Ishikawa (cell line): Measurements from ENCODE around the gene RELN.

Source experiments
- CEBPB ChIP-seq: IDR thresholded peaks from 2 replicates; pipeline ENCODE4 v1.6.1; 2012
- CREB1 ChIP-seq: IDR thresholded peaks from 2 replicates; pipeline ENCODE4 v1.6.1; 2012; ENCODE audit warnings: low read depth
- EGR1 ChIP-seq: IDR thresholded peaks from 2 replicates; pipeline ENCODE4 v1.6.1; 2012
- EP300 ChIP-seq: IDR thresholded peaks from 2 replicates; pipeline ENCODE4 v1.6.1; 2012; ENCODE audit warnings: borderline replicate concordance
- FOXM1 ChIP-seq: IDR thresholded peaks from 2 replicates; pipeline ENCODE4 v1.6.1; 2012; ENCODE audit warnings: low read depth, borderline replicate concordance
- MAX ChIP-seq: IDR thresholded peaks from 2 replicates; pipeline ENCODE4 v1.6.1; 2012
- NFIC ChIP-seq: IDR thresholded peaks from 2 replicates; pipeline ENCODE4 v1.6.1; 2012
- RAD21 ChIP-seq: IDR thresholded peaks from 2 replicates; pipeline ENCODE4 v1.6.1; 2012; ENCODE audit warnings: low read depth
- REST ChIP-seq: IDR thresholded peaks from 2 replicates; pipeline ENCODE4 v1.6.1; 2012; ENCODE audit warnings: low read depth, mild to moderate bottlenecking
- TAF1 ChIP-seq: IDR thresholded peaks from 2 replicates; pipeline ENCODE4 v1.6.1; 2012; ENCODE audit warnings: low read depth, mild to moderate bottlenecking
- TCF12 ChIP-seq: IDR thresholded peaks from 2 replicates; pipeline ENCODE4 v1.6.1; 2012; ENCODE audit warnings: low read depth
- TEAD4 ChIP-seq: IDR thresholded peaks from 2 replicates; pipeline ENCODE4 v1.6.1; 2012
- USF1 ChIP-seq: IDR thresholded peaks from 2 replicates; pipeline ENCODE4 v1.6.1; 2012
- YY1 ChIP-seq: IDR thresholded peaks from 2 replicates; pipeline ENCODE4 v1.6.1; 2012; ENCODE audit warnings: low read depth
- ZBTB7A ChIP-seq: IDR thresholded peaks from 2 replicates; pipeline ENCODE4 v1.6.1; 2012; ENCODE audit warnings: low read depth

RELN gene

GRCh38 chr7:103698064-103698463 is 291.4 kb downstream of the RELN start:
- TF ChIP-seq REST (no peak), TAF1 (no peak), USF1 (no peak), YY1 (no peak), FOXM1 (no peak), EGR1 (no peak), EP300 (no peak)

- TF ChIP-seq FOXM1 (no peak), TCF12 (no peak), REST (no peak), CEBPB (no peak), CREB1 (no peak), USF1 (no peak), EGR1 (no peak), MAX (no peak)
These were observed 293.9 kb downstream of the RELN start for GRCh38 chr7:103695521-103695920.

GRCh38 chr7:103694304-103694703 is 295.2 kb downstream of the RELN start:
- no peak for TF ChIP-seq MAX
- TF ChIP-seq FOXM1 = no peak
- TF ChIP-seq USF1 = no peak
- no peak for TF ChIP-seq CREB1
- no peak for TF ChIP-seq EGR1
- no peak for TF ChIP-seq ZBTB7A
- TF ChIP-seq TEAD4 = no peak
- TF ChIP-seq YY1 = no peak
- no peak for TF ChIP-seq RAD21
- no peak for TF ChIP-seq REST

- no peak for TF ChIP-seq TAF1
- TF ChIP-seq TCF12 = no peak
- TF ChIP-seq YY1 = no peak
- no peak for TF ChIP-seq TEAD4
- TF ChIP-seq MAX = no peak
- TF ChIP-seq CREB1 = no peak
- TF ChIP-seq FOXM1 = no peak
- no peak for TF ChIP-seq REST
- TF ChIP-seq RAD21 = no peak
- TF ChIP-seq EP300 = no peak
- no peak for TF ChIP-seq NFIC
- no peak for TF ChIP-seq EGR1
- TF ChIP-seq USF1 = no peak
- TF ChIP-seq ZBTB7A = no peak
- no peak for TF ChIP-seq CEBPB
These were observed 298.2 kb downstream of the RELN start for GRCh38 chr7:103691291-103691690.
